GM21447 (cell line): ENCODE results near the gene LHX3.
A peak's percentile ranks its signal among the peaks of the same experiment; 100 is the strongest.
"Not testable (repeated sequence)": the region's sequence is repeated elsewhere in the genome, so short reads cannot be mapped to it uniquely, and the experiment has no call there.

Experiments used
- ATAC-seq: cut with Tn5 transposase; IDR thresholded peaks from one replicate; pipeline ENCODE4 v1.9.1; 2021; ENCODE audit not compliant: unreplicated experiment

Gene LHX3

GRCh38 chr9:136242248-136242647 is 37.3 kb upstream of the LHX3 start:
- no peak for ATAC-seq

- no peak for ATAC-seq
Measured at GRCh38 chr9:136241542-136241941, 36.6 kb upstream of the LHX3 start.

- no peak for ATAC-seq
Measured at GRCh38 chr9:136240941-136241340, 36.0 kb upstream of the LHX3 start.

GRCh38 chr9:136239983-136240330 is 35.0 kb upstream of the LHX3 start:
- ATAC-seq = peak; percentile 36

- no peak for ATAC-seq
Measured at GRCh38 chr9:136239135-136239982, 34.4 kb upstream of the LHX3 start.

GRCh38 chr9:136238342-136238732 is 33.4 kb upstream of the LHX3 start:
- ATAC-seq = no peak

GRCh38 chr9:136237486-136238341 is 32.8 kb upstream of the LHX3 start:
- ATAC-seq = no peak

GRCh38 chr9:136236471-136237410 is 31.8 kb upstream of the LHX3 start:
- ATAC-seq = not testable (repeated sequence)

- ATAC-seq = no peak
Measured at GRCh38 chr9:136235709-136236455, 31.0 kb upstream of the LHX3 start.

- ATAC-seq = no peak
Measured at GRCh38 chr9:136235171-136235570, 30.2 kb upstream of the LHX3 start.

- ATAC-seq = no peak
Measured at GRCh38 chr9:136234597-136234996, 29.7 kb upstream of the LHX3 start.

- no peak for ATAC-seq
Measured at GRCh38 chr9:136233868-136234267, 28.9 kb upstream of the LHX3 start.

- no peak for ATAC-seq
Measured at GRCh38 chr9:136233411-136233810, 28.5 kb upstream of the LHX3 start.

GRCh38 chr9:136232969-136233368 is 28.0 kb upstream of the LHX3 start:
- no peak for ATAC-seq

- ATAC-seq = no peak
Measured at GRCh38 chr9:136231478-136232297, 26.8 kb upstream of the LHX3 start.

- no peak for ATAC-seq
Measured at GRCh38 chr9:136230773-136231172, 25.8 kb upstream of the LHX3 start.

GRCh38 chr9:136230365-136230764 is 25.4 kb upstream of the LHX3 start:
- ATAC-seq = no peak

- no peak for ATAC-seq
Measured at GRCh38 chr9:136229096-136230065, 24.5 kb upstream of the LHX3 start.
